Transverse colon (tissue), 4 donors: ENCODE data around the gene ZNF607. TPM values are rescaled to one million over a fixed set of nuclear protein-coding genes. Genes with fewer than 3 reads are reported as not detected.
A peak's percentile ranks its signal among the peaks of the same experiment; 100 is the strongest.

Experiments used
- DNase-seq: peaks from one replicate; pipeline ENCODE4 v3.0.0-alpha.2; 2019
- H3K27ac ChIP-seq, 4 donors: fragments of 200-600 bp; sonication (generic); 2 replicates each; pipeline ENCODE4 v1.5.1; 2016 to 2018; ENCODE audit warnings: inconsistent platforms in 4 of 4
- H3K27me3 ChIP-seq: fragments of 200-600 bp; sonication (generic); 2 replicates; pipeline ENCODE4 v1.5.1; 2017; ENCODE audit warnings: inconsistent platforms
- H3K36me3 ChIP-seq, 4 donors: fragments of 200-600 bp; sonication (generic); 2 replicates each; pipeline ENCODE4 v1.5.1; 2017 to 2019; ENCODE audit warnings: inconsistent platforms in 4 of 4
- H3K4me1 ChIP-seq, 4 donors: fragments of 200-600 bp; sonication (generic); 2 replicates each; pipeline ENCODE4 v1.5.1; 2017 to 2020; ENCODE audit warnings: inconsistent platforms in 4 of 4
- H3K4me3 ChIP-seq, 4 donors: fragments of 200-600 bp; sonication (generic); 1 replicate in 1 of 4; 2 replicates in 3 of 4; pipeline versions ENCODE4 v1.5.1 to v1.6.1; 2017 to 2019; ENCODE audit warnings: inconsistent platforms in 4 of 4
- H3K9me3 ChIP-seq, 2 donors: fragments of 200-600 bp; sonication (generic); 2 replicates each; pipeline ENCODE4 v1.5.1; 2017 to 2019; ENCODE audit warnings: inconsistent platforms in 2 of 2
- EP300 ChIP-seq: sonication (generic); formaldehyde crosslinking; IDR thresholded peaks from one replicate; pipeline ENCODE4 v1.6.1; 2017; ENCODE audit warnings: antibody characterized with exemption, low read depth
- POLR2A ChIP-seq: fragments of 450-650 bp; IDR thresholded peaks from one replicate; pipeline ENCODE4 v1.6.1; 2016; ENCODE audit warnings: antibody characterized with exemption, mild to moderate bottlenecking, moderate library complexity
- POLR2AphosphoS5 ChIP-seq, 3 donors: sonication (generic); formaldehyde crosslinking; IDR thresholded peaks; one replicate each; pipeline ENCODE4 v1.6.1; 2016; ENCODE audit warnings: antibody characterized with exemption in 3 of 3
- WGBS, 2 donors: methylation state at CpG; one replicate each; pipeline ENCODE4 v1.1.5; 2018; ENCODE audit warnings: low coverage in 1 of 2; 5-methylcytosine and 5-hydroxymethylcytosine counted together
- in situ Hi-C, 4 donors: fragments of 200-750 bp; cut with MboI; loops; one replicate each; pipeline versions ENCODE4 v1.15.0 to v1.15.1; 2017; ENCODE audit warnings: low sequenced_read_pairs in 3 of 4, low pct_ligation_motif_present in 1 of 4, low pct_unique_long_range_greater_than_20kb in 1 of 4
- intact Hi-C: fragments of 100-400 bp; cut with DNase I; formaldehyde crosslinking; loops from one replicate; pipeline ENCODE4 v1.15.1; 2023; ENCODE audit warnings: low total_unique reads
- total RNA-seq, 4 donors: library from RNA; depleted of rRNA; stranded (reverse); fragments of >200 nt; gene quantifications; one replicate each; pipeline ENCODE4 v1.1.0, GENCODE V29; 2016
- TF ChIP-seq, protein P1 (sequence below), 5 experiments: fragments of 200-600 bp in 3 of 5; fragments of 450-650 bp in 2 of 5; sonication (generic) in 3 of 5; IDR thresholded peaks; 1 replicate in 2 of 5; 2 replicates in 3 of 5; pipeline ENCODE4 v1.5.1; 2016 to 2017; ENCODE audit warnings: antibody characterized with exemption in 5 of 5, inconsistent platforms in 3 of 5, mild to moderate bottlenecking in 2 of 5, moderate library complexity in 1 of 5

The ZNF607 gene
- total RNA-seq, 4 donors from 2014 or later = 0.37 to 6.5 (median 2.8) TPM

GRCh38 chr19:37725181-37725580 is 5.6 kb upstream of the ZNF607 start:
- TF ChIP-seq, protein P1, sequence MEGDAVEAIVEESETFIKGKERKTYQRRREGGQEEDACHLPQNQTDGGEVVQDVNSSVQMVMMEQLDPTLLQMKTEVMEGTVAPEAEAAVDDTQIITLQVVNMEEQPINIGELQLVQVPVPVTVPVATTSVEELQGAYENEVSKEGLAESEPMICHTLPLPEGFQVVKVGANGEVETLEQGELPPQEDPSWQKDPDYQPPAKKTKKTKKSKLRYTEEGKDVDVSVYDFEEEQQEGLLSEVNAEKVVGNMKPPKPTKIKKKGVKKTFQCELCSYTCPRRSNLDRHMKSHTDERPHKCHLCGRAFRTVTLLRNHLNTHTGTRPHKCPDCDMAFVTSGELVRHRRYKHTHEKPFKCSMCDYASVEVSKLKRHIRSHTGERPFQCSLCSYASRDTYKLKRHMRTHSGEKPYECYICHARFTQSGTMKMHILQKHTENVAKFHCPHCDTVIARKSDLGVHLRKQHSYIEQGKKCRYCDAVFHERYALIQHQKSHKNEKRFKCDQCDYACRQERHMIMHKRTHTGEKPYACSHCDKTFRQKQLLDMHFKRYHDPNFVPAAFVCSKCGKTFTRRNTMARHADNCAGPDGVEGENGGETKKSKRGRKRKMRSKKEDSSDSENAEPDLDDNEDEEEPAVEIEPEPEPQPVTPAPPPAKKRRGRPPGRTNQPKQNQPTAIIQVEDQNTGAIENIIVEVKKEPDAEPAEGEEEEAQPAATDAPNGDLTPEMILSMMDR (IDR thresholded peaks at IDR 0.05) = no peak
- no peak for TF ChIP-seq POLR2AphosphoS5 (IDR thresholded peaks at IDR 0.05)
- no peak for TF ChIP-seq EP300
- TF ChIP-seq POLR2A = no peak
- intact Hi-C loops = no loop called here
- H3K27me3 ChIP-seq = no peaks in the 10 kb centered on the region
- peaks cover 0 to 3% of the 10 kb centered on the region in 2 donors for H3K9me3 ChIP-seq
- H3K27ac ChIP-seq = no peak overlapping the region
- WGBS, 2 donors = 86% methylated on average over 2 of the region's 2 CpGs; no CpG with 5 or more reads in 1 of the 2 donors
- H3K4me3 ChIP-seq = no peak overlapping the region
- in situ Hi-C loops = no loop called here
- no peak for DNase-seq
- H3K36me3 ChIP-seq = no peaks in the 10 kb centered on the region
- no peaks in the 10 kb centered on the region for H3K4me1 ChIP-seq

GRCh38 chr19:37719927-37720265 is 335 bp upstream of the ZNF607 start:
- intact Hi-C loops = loop anchor here (10.0 kb wide), 1 partner anchor 435 kb away; no protein-coding TSS in a partner anchor
- TF ChIP-seq POLR2AphosphoS5 (IDR thresholded peaks at IDR 0.05) (no peak), EP300 (no peak), POLR2A (no peak)
- TF ChIP-seq, protein P1 (IDR thresholded peaks at IDR 0.05) = peak in 1 of 5 experiments; percentile 18
- Histone ChIP-seq H3K27me3 (no peaks in the 10 kb centered on the region), H3K9me3 (no peaks in the 10 kb centered on the region), H3K4me1 (peaks cover 9 to 15% (median 11%) of the 10 kb centered on the region in 4 donors), H3K4me3 (peak overlapping the region; percentile 87 to 99 (median 94)), H3K36me3 (no peaks in the 10 kb centered on the region), H3K27ac (peak overlapping the region; percentile 91 to 92 (median 92))
- in situ Hi-C loops = no loop called here
- WGBS, 2 donors = 5 to 17% methylated on average over 5 to 8 of the region's 8 CpGs
- DNase-seq = no peak

GRCh38 chr19:37718304-37718703 is 1.3 kb downstream of the ZNF607 start:
- Histone ChIP-seq H3K27ac (peak overlapping the region in 1 of 4 donors; percentile 92), H3K9me3 (no peaks in the 10 kb centered on the region), H3K4me3 (peak overlapping the region in 2 of 4 donors; percentile 91 to 99), H3K27me3 (no peaks in the 10 kb centered on the region), H3K4me1 (peaks cover 9 to 15% (median 11%) of the 10 kb centered on the region in 4 donors), H3K36me3 (no peaks in the 10 kb centered on the region)
- in situ Hi-C loops (no loop called here), intact Hi-C loops (loop anchor here (10.0 kb wide), 1 partner anchor 436 kb away; no protein-coding TSS in a partner anchor)
- TF ChIP-seq, protein P1 (IDR thresholded peaks at IDR 0.05) = no peak
- TF ChIP-seq EP300 (no peak), POLR2A (no peak), POLR2AphosphoS5 (IDR thresholded peaks at IDR 0.05) (no peak)
- 53 to 64% methylated on average over 8 to 10 of the region's 10 CpGs for WGBS, 2 donors
- no peak for DNase-seq

DNA sequence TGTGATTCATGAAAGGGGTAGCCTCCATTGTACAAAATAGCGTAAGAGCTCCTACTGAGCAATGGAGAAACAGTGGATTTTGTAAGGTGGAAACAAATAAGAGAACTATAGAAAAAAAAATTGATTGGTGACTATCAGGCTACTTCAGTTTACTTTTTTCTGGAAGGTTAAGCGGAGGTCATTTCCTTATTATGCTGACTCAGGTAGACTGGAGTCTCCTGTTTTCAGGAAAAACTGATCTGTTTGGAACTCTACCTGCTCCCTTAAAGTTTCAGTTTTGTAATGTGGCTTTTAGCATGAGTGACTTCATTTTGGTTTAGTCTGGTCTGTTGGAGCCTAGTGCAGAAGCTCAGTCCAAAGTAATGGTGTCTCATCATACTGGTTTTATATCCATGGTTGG is 3.4 kb downstream of the ZNF607 start:
- peaks cover 9 to 15% (median 11%) of the 10 kb centered on the region in 4 donors for H3K4me1 ChIP-seq
- 100% methylated on average over 2 of the region's 2 CpGs for WGBS, 2 donors
- no peak for DNase-seq
- in situ Hi-C loops = no loop called here
- H3K27me3 ChIP-seq = no peaks in the 10 kb centered on the region
- H3K27ac ChIP-seq = no peak overlapping the region
- peaks cover 0 to 5% (median 2%) of the 10 kb centered on the region in 4 donors for H3K36me3 ChIP-seq
- no peak overlapping the region for H3K4me3 ChIP-seq
- H3K9me3 ChIP-seq = no peaks in the 10 kb centered on the region
- intact Hi-C loops = loop anchor here (10.0 kb wide), 1 partner anchor 439 kb away; no protein-coding TSS in a partner anchor
- no peak for TF ChIP-seq POLR2A
- TF ChIP-seq, protein P1 (IDR thresholded peaks at IDR 0.05) = no peak
- TF ChIP-seq POLR2AphosphoS5 (IDR thresholded peaks at IDR 0.05) = no peak
- TF ChIP-seq EP300 = no peak
